ENCODE results near the gene FBXW4.

GRCh38 chr10:101686133-101686925, 8.6 kb downstream of the FBXW4 start:
- TF ChIP-seq CTCF (conservative IDR thresholded peaks at IDR 0.05; ENCODE audit: low read length) (no peak), EZH2phosphoT487 (IDR thresholded peaks at IDR 0.05; ENCODE audit: borderline replicate concordance) (no peak)

Data from Loucy (cell line).